HL-60 (cell line): ENCODE data around the gene CCL27.

Experiments
- POLR2AphosphoS5 ChIP-seq: IDR thresholded peaks from 2 replicates; pipeline ENCODE4 v1.6.1; 2012; ENCODE audit warnings: low read depth
- REST ChIP-seq: IDR thresholded peaks from 2 replicates; pipeline ENCODE4 v1.6.1; 2012; ENCODE audit warnings: low read depth; ENCODE audit not compliant: insufficient replicate concordance
- TF ChIP-seq, protein P1 (sequence below): IDR thresholded peaks from one replicate; pipeline ENCODE4 v1.5.1; 2011; ENCODE audit warnings: low read length, control low read depth, inconsistent platforms; ENCODE audit not compliant: insufficient read depth

DNA sequence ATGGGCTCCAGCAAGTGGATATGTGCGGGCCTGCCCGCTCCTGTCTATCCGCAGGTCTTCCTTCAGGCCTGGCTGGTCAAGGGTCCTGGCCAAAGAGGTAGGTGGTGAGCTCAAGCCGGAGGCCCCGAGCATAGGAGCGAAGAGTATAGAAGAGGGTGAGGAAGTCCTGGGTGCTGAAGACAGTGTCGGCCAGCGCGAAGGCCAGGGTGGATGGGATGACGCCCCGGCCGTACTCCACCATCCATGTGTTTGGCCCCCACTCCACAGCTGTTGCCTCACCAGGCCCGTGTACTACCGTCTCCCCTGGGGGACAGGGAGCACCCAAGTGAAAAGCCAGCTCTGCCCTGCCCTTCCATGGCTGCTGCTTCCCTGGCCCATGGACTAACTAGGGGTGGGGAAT is 26.9 kb downstream of the CCL27 start:
- TF ChIP-seq POLR2AphosphoS5 (no peak), REST (no peak)
- TF ChIP-seq, protein P1, sequence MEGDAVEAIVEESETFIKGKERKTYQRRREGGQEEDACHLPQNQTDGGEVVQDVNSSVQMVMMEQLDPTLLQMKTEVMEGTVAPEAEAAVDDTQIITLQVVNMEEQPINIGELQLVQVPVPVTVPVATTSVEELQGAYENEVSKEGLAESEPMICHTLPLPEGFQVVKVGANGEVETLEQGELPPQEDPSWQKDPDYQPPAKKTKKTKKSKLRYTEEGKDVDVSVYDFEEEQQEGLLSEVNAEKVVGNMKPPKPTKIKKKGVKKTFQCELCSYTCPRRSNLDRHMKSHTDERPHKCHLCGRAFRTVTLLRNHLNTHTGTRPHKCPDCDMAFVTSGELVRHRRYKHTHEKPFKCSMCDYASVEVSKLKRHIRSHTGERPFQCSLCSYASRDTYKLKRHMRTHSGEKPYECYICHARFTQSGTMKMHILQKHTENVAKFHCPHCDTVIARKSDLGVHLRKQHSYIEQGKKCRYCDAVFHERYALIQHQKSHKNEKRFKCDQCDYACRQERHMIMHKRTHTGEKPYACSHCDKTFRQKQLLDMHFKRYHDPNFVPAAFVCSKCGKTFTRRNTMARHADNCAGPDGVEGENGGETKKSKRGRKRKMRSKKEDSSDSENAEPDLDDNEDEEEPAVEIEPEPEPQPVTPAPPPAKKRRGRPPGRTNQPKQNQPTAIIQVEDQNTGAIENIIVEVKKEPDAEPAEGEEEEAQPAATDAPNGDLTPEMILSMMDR: no peak
